ENCODE results near the gene NDFIP2.

Gene NDFIP2

DNA sequence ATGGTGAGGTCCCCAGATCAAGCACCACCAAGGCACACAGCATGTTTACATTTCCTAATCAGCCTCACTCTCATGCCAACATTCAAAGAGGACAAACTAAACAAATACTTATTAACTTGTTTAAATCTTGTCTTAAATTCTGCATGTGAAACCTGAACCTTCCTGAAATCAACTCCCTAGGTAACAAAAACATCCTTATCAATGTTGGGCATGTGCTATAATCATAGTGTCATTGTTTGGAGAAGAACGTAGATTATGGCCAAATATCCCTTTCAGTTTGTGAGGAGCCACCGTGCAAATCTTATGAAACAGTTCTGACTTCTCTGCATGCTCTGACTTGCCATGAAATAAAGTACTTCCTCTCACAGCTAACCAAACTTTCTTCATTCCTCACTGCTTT is 123.8 kb downstream of the NDFIP2 start:
- H3K9me3 ChIP-seq: no peaks in the 10 kb centered on the region
- TF ChIP-seq, protein P1, sequence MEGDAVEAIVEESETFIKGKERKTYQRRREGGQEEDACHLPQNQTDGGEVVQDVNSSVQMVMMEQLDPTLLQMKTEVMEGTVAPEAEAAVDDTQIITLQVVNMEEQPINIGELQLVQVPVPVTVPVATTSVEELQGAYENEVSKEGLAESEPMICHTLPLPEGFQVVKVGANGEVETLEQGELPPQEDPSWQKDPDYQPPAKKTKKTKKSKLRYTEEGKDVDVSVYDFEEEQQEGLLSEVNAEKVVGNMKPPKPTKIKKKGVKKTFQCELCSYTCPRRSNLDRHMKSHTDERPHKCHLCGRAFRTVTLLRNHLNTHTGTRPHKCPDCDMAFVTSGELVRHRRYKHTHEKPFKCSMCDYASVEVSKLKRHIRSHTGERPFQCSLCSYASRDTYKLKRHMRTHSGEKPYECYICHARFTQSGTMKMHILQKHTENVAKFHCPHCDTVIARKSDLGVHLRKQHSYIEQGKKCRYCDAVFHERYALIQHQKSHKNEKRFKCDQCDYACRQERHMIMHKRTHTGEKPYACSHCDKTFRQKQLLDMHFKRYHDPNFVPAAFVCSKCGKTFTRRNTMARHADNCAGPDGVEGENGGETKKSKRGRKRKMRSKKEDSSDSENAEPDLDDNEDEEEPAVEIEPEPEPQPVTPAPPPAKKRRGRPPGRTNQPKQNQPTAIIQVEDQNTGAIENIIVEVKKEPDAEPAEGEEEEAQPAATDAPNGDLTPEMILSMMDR (IDR thresholded peaks at IDR 0.05): no peak
- H3K27ac ChIP-seq: no peak overlapping the region
- no peak overlapping the region for H3K4me3 ChIP-seq (ENCODE audit: low read depth in 1 of 2, low read length in 1 of 2)
- no peaks in the 10 kb centered on the region for H3K4me1 ChIP-seq (ENCODE audit: control insufficient read depth in 1 of 2, insufficient read depth in 1 of 2, low read depth in 1 of 2, low read length in 1 of 2)
- H3K36me3 ChIP-seq: no peaks in the 10 kb centered on the region
- H3K27me3 ChIP-seq: no peaks in the 10 kb centered on the region

All from neutrophil (primary cell).